Upper lobe of left lung (tissue), 4 donors: ENCODE data around the gene CACNA1S.

Experiments
- EP300 ChIP-seq, 4 donors: sonication (generic); formaldehyde crosslinking; IDR thresholded peaks; one replicate each; pipeline ENCODE4 v1.5.1; 2017; ENCODE audit warnings: antibody characterized with exemption in 4 of 4, control low read depth in 2 of 4
- POLR2A ChIP-seq, 4 donors: fragments of 450-650 bp; IDR thresholded peaks; one replicate each; pipeline ENCODE4 v1.5.1; 2016 to 2017; ENCODE audit warnings: antibody characterized with exemption in 4 of 4, mild to moderate bottlenecking in 2 of 4
- POLR2AphosphoS5 ChIP-seq, 2 donors: sonication (generic); formaldehyde crosslinking; IDR thresholded peaks; one replicate each; pipeline ENCODE4 v1.5.1; 2017; ENCODE audit warnings: antibody characterized with exemption in 2 of 2
- TF ChIP-seq, protein P1 (sequence below), 6 experiments: fragments of 450-650 bp in 4 of 6; fragments of 200-600 bp in 2 of 6; sonication (generic) in 2 of 6; IDR thresholded peaks; one replicate each; pipeline ENCODE4 v1.5.1; 2016 to 2019; ENCODE audit warnings: antibody characterized with exemption in 6 of 6

DNA sequence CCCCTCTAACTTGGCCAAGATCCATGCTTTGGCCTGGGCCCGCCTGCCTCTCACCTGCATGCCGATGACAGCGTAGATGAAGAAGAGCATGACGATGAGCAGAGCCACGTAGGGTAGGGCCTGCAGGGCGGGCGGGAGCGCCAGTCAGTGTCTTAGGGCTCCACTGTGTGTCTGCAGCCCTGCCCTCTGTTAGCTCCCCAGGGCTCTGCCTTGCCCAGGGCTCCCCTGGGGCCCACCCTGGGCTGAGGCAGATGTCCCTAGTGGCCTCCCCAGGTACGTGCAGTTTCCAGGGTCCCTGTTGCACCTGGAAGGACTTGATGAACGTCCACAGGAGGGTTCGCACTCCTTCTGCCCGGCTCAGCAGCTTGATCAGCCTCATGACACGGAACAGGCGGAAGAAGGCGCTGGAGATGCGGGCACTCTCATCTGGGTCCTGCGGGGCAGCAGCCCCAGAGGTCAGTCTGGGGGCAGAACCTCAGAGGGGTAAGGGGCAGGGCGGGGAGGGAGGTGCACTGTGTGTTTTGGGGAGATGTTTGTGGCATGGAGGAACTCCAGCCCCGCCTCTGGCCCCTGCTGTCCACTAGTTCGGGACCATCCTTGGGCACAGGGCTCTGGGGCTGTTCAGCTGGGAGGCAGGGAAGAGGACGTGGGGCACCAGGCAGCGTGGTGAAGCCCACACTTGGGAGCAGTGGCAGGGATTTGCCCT lies 58.9 kb downstream of the CACNA1S start:
- TF ChIP-seq, protein P1, sequence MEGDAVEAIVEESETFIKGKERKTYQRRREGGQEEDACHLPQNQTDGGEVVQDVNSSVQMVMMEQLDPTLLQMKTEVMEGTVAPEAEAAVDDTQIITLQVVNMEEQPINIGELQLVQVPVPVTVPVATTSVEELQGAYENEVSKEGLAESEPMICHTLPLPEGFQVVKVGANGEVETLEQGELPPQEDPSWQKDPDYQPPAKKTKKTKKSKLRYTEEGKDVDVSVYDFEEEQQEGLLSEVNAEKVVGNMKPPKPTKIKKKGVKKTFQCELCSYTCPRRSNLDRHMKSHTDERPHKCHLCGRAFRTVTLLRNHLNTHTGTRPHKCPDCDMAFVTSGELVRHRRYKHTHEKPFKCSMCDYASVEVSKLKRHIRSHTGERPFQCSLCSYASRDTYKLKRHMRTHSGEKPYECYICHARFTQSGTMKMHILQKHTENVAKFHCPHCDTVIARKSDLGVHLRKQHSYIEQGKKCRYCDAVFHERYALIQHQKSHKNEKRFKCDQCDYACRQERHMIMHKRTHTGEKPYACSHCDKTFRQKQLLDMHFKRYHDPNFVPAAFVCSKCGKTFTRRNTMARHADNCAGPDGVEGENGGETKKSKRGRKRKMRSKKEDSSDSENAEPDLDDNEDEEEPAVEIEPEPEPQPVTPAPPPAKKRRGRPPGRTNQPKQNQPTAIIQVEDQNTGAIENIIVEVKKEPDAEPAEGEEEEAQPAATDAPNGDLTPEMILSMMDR (IDR thresholded peaks at IDR 0.05): no peak
- TF ChIP-seq POLR2A (IDR thresholded peaks at IDR 0.05) (no peak), EP300 (IDR thresholded peaks at IDR 0.05) (no peak), POLR2AphosphoS5 (IDR thresholded peaks at IDR 0.05) (no peak)
